Stimulated activated CD8-positive, alpha-beta memory T cell treated with anti-CD3 and anti-CD28 coated beads, Interleukin-12 subunit alpha, Interleukin-12 subunit beta, amount 100 ng/mL, for 24 hours (primary cell): Measurements from ENCODE around the gene OR7C1.
"Not testable (repeated sequence)": the region's sequence is repeated elsewhere in the genome, so short reads cannot be mapped to it uniquely, and the experiment has no call there.

ENCODE experiments used
- DNase-seq: peaks from one replicate; pipeline ENCODE4 v3.0.0-alpha.2; 2020; ENCODE audit errors: extremely low read depth

The OR7C1 gene

GRCh38 chr19:14785102-14785793, 49.7 kb downstream of the OR7C1 start:
- DNase-seq = not testable (repeated sequence)

- DNase-seq = not testable (repeated sequence)
Measured at GRCh38 chr19:14784730-14785101, 50.3 kb downstream of the OR7C1 start.

- DNase-seq = not testable (repeated sequence)
Measured at GRCh38 chr19:14783410-14783998, 51.5 kb downstream of the OR7C1 start.

- no peak for DNase-seq
Measured at GRCh38 chr19:14782626-14783409, 52.2 kb downstream of the OR7C1 start.

- DNase-seq = not testable (repeated sequence)
Measured at GRCh38 chr19:14781713-14782536, 53.1 kb downstream of the OR7C1 start.

- not testable (repeated sequence) for DNase-seq
Measured at GRCh38 chr19:14780622-14781225, 54.3 kb downstream of the OR7C1 start.

GRCh38 chr19:14779151-14779550, 55.8 kb downstream of the OR7C1 start:
- DNase-seq = no peak

GRCh38 chr19:14778110-14778845, 56.7 kb downstream of the OR7C1 start, which contains the start of gene ADGRE2:
Gene ADGRE2, minus strand, starts transcription at chr19:14778560. Its CDS starts 1,804 bp downstream, at chr19:14776756.
- DNase-seq = not testable (repeated sequence)

- not testable (repeated sequence) for DNase-seq
Measured at GRCh38 chr19:14777645-14778044, 57.3 kb downstream of the OR7C1 start.

- no peak for DNase-seq
Measured at GRCh38 chr19:14775869-14776586, 59.0 kb downstream of the OR7C1 start.

- not testable (repeated sequence) for DNase-seq
Measured at GRCh38 chr19:14775326-14775725, 59.7 kb downstream of the OR7C1 start.

GRCh38 chr19:14774373-14774772, 60.6 kb downstream of the OR7C1 start:
- no peak for DNase-seq

GRCh38 chr19:14773722-14774121, 61.3 kb downstream of the OR7C1 start:
- not testable (repeated sequence) for DNase-seq

- no peak for DNase-seq
Measured at GRCh38 chr19:14772995-14773394, 62.0 kb downstream of the OR7C1 start.

- DNase-seq = no peak
Measured at GRCh38 chr19:14772467-14772866, 62.5 kb downstream of the OR7C1 start.

GRCh38 chr19:14770944-14771839, 63.8 kb downstream of the OR7C1 start:
- no peak for DNase-seq

GRCh38 chr19:14770136-14770535, 64.8 kb downstream of the OR7C1 start:
- DNase-seq = no peak

- DNase-seq = no peak
Measured at GRCh38 chr19:14769201-14769600, 65.8 kb downstream of the OR7C1 start.

- no peak for DNase-seq
Measured at GRCh38 chr19:14768001-14768400, 67.0 kb downstream of the OR7C1 start.
